Mesenteric fat pad (tissue), 1 donor: ENCODE measurements around the gene IWS1. TPM values are rescaled to one million over a fixed set of nuclear protein-coding genes. Genes with fewer than 3 reads are reported as not detected.

Experiments used
- DNase-seq: peaks from one replicate; pipeline ENCODE4 v3.0.0-alpha.2; 2020; ENCODE audit warnings: low spot score
- total RNA-seq: library from RNA; stranded (reverse); fragmentation: NEBNext Ultra II Directional; extraction: Animal tissue kit (Norgen Biotek cat#: 25700); gene quantifications from one replicate; pipeline ENCODE4 v1.2.1, GENCODE V29; 2021
- donor health status: DM: yes; HTN: yes; CAD: no.

IWS1 gene
- total RNA-seq, 1 donor from 2014 or later = 39.1 TPM

DNA sequence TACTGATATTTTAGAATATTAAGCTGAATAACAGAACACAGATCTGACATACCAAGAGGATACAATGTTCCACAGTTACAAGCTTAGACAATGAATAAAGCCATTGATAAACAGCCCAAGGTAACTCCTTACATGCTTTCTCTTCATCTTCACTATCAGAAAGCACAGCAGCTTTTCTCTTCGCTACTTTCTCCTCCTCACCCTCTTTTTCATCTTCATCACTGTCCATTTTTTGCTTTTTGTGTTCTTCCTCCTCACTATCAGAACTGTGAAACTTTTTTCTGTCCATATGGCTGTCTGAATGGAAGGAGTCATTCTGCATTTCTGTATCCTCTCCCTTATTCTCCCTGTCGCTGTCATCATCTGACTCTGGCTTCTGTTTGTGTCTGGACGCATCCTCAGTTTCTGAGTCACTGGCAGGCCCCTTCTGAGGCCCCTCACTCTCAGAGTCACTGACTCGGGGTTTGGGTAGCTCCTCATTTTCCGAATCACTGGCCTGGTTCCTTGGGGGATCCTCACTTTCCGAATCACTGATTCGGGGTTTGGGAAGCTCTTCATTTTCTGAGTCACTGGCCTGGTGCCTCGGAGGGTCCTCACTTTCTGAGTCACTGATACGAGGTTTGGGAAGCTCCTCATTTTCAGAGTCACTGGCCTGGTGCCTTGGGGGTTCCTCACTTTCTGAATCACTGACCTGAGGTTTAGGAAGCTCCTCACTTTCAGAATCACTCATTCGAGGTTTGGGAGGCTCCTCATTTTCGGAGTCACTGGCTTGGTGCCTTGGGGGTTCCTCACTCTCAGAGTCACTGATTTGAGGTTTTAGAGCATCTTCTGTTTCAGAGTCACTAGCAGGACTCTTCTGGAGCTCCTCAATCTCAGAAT is 21.5 kb downstream of the IWS1 start:
- no peak for DNase-seq

DNA sequence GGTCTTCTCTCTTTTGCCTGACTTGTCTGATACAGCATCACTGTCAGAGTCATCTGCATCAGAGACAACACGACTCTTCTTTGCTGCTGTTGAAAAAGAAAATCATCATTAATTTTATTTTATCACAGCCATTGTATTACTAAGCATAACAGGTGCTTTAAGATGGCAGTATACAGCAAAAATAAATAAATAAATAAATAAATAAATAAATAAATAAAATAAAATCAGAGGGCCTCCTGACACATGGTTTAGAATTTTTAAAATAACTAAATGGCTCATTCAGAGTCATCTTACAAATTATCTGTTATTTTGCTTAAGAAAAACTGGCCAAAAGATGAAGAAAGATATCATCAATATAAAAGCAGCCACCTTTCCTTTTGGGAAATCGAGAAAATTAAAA is 22.8 kb downstream of the IWS1 start:
- DNase-seq = no peak

- no peak for DNase-seq
Measured at GRCh38 chr2:127498386-127498785, 27.9 kb downstream of the IWS1 start.

DNA sequence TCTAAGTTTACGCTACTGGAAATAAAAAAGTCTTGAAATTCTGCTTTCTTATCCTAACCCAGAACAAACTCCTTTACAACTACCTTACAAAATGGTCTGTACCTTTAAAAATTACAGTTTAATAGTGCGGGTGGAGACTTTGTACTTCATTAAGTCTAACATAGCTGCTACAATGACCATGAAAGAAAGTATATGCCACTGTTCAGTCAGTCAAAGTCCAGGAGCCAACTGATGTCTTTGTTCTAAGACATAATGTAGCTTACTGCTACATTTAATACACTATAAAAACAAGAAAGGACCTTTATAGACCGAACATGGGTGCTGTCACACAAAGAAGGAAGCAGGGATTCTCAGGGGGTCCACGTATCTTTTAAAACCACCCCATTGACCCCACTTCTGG is 36.0 kb downstream of the IWS1 start:
- DNase-seq = no peak

DNA sequence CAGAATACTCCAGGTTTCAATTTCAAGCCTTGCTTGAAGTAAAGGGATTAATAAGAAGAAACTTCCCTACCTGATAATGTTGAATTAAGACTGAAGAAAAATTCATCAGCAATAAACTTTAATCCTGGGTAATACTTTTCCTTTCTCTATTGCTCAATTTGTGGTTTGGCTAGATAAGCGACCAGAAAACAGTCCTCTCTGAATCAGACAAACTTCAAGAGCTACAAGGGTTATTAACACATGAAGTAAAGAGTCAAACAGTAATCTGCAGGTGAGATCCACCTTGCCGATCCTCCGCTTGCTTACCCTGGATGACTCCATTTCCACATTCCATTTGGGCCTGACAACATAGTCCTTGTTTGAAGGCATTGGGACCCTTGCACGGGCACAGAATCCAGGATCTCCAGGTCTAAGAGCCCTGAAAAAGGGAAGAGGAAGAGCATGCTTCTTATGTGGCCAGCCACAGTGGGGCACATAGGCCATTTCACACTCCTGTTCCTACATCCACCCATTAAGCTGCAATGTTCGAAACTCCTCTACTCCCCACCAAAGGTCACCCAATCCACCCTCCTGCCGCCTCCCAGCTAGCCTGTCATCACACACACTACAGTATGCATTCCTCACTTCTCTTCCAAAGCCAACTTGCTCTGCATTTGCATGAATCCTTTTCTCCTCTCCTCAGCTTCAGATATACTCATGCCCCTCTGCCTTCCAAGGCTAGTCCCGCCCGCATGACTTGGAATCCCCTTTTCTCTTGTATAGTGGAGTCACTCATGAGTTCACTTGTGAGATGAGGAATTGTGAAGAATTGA is 39.8 kb downstream of the IWS1 start:
- no peak for DNase-seq

DNA sequence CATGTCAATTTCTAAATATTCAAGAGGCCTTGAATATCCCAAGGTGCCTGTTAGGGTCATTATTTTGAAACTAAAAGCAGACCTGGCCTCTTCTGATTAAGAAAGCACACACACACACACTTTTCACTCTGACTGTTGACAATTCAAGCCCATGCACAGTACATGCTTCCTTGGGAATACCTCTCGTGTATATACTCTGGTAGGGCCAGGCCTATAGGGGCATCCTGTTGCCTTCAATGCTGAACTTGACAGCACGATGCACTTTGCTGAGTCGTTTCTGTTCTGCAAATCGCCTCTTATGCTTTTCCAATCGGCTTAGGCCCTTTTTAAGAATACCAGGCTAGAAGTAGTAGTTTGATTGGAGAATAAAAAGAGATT is 40.6 kb downstream of the IWS1 start:
- no peak for DNase-seq

- DNase-seq = no peak
Measured at GRCh38 chr2:127485051-127485693, 41.1 kb downstream of the IWS1 start.

GRCh38 chr2:127482031-127482430 is 44.3 kb downstream of the IWS1 start:
- no peak for DNase-seq

- no peak for DNase-seq
Measured at GRCh38 chr2:127479866-127480743, 46.2 kb downstream of the IWS1 start.

- DNase-seq = no peak
Measured at GRCh38 chr2:127479219-127479825, 47.0 kb downstream of the IWS1 start.

- DNase-seq = no peak
Measured at GRCh38 chr2:127475788-127476187, 50.5 kb downstream of the IWS1 start.

- no peak for DNase-seq
Measured at GRCh38 chr2:127472268-127472667, 54.0 kb downstream of the IWS1 start.

- DNase-seq = no peak
Measured at GRCh38 chr2:127471286-127471988, 54.9 kb downstream of the IWS1 start.

DNA sequence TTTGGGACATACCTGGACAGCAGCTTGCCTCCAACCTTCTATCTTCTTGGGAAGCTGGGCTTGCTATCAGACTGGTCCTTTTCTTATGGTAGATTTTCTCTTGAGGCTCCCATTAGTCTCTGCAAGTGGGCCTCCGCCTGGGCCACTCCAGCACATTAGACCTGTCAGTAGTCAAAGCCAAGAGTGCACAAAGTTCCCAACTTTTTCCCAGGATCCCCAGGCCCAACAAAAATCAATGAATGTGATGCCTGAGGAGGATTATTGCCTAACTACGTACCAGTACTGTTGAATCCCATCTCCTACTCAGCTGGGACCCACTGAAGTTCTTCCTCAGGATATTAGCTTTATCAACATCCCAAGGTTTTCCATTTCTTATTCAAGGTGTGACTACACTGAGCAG is 56.3 kb downstream of the IWS1 start:
- no peak for DNase-seq

DNA sequence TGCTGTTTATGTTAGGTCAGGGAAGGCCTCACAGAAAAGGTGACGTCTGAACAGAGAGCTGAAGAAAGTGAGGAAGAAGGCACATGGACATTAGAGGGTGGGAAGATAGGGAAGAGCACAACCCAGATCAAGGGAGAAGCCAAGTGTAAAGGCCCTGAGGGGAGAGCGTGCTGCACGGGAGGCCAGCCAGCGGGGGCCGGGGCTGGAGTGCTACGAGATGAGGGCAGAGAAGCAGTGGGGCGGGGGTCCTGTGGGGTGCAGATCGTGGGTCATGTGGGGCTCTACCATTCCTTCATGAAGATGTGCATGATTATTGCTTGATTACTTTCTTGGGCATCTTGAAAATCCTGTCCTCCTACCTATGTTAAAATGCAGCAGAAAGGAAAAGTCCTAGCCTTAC is 57.2 kb downstream of the IWS1 start:
- no peak for DNase-seq

DNA sequence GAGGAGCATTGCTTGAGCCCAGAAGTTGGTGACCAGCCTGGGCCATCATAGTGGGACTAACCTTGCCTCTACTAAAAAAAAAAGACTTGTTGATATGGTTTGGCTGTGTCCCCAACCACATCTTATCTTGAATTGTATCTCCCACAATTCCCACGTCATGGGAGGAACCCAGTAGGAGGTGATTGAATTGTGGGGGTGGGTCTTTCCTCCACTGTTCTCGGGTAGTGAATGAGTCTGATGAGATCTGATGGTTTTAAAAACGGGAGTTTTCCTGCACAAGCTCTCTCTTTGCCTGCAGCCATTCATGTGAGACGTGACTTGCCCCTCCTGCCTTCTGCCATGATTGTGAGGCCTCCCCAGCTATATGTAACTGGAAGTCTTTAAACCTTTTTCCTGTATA is 61.0 kb downstream of the IWS1 start:
- no peak for DNase-seq

GRCh38 chr2:127464470-127465257 is 61.6 kb downstream of the IWS1 start:
- no peak for DNase-seq

DNA sequence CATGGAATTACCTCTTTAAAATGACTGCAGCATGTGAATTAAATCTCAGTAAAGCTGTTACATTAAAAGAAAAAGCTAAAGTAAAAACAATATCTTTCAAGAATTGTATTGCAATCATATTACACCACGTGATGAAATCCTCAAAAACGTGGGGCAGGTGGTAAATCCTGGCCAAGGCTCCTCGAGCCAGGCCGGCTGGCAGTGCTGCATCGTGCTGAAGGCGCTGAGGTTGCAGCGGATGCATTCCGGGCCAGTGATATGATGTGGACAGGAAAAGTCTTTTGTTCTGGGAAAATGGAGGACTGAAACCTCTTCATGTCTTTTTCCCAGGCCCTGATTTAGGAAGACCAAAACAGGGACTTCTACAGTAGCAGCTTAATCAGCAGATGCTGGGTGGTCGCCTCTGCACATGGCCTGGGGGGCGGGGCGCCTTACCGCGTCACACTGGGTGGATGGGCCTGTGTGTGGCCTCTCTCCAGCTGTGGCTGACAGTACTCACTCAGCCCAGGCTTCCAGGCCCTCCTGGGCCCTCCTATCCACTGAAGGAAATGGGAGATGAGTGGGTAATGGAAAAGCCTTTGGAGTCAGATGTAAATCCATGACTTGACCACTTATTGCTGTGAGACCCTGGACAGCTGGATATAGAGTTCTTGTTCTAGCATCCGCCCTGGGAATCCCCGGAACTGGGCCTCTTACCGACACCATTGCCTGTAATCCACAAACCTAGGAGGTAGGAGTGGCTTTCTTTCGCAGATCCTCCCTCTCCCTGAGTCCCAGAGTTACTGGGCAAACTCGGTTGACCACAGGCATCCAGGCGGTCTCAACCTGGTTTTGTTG is 62.9 kb downstream of the IWS1 start:
- DNase-seq = no peak
